SK-N-SH treated with all-trans-retinoic acid at 6 μM for 48 hours (cell line): ENCODE data around the gene MTARC2.
A peak's percentile ranks its signal among the peaks of the same experiment; 100 is the strongest.

Source experiments
- ATAC-seq: fragments of 200-7000 bp; cut with Tn5 transposase; 3 replicates; pipeline ENCODE4 v1.9.1; 2020; ENCODE audit warnings: mild to moderate bottlenecking, moderate library complexity
- ARNTL ChIP-seq: fragments of 450-650 bp; formaldehyde crosslinking; IDR thresholded peaks from 2 replicates; pipeline ENCODE4 v1.5.0; 2020; ENCODE audit warnings: low read depth, mild to moderate bottlenecking, moderate library complexity, borderline replicate concordance
- BACH2 ChIP-seq: fragments of 250-450 bp; sonication (Bioruptor Pico); IDR thresholded peaks from 2 replicates; pipeline ENCODE4 v1.9.0; 2021; ENCODE audit warnings: mild to moderate bottlenecking, borderline replicate concordance
- CREB5 ChIP-seq: fragments of 250-450 bp; sonication (Bioruptor Pico); IDR thresholded peaks from 2 replicates; pipeline ENCODE4 v1.5.1; 2020; ENCODE audit warnings: low read depth, mild to moderate bottlenecking, moderate library complexity
- CSDC2 ChIP-seq: fragments of 250-450 bp; sonication (Bioruptor Pico); IDR thresholded peaks from 2 replicates; pipeline ENCODE4 v1.5.0; 2020; ENCODE audit warnings: mild to moderate bottlenecking, moderate library complexity
- CSRNP3 ChIP-seq: fragments of 250-450 bp; sonication (Bioruptor Pico); IDR thresholded peaks from 2 replicates; pipeline ENCODE4 v1.5.1; 2021; ENCODE audit warnings: mild to moderate bottlenecking, moderate library complexity
- ESRRG ChIP-seq: fragments of 250-450 bp; sonication (Bioruptor Pico); IDR thresholded peaks from 2 replicates; pipeline ENCODE4 v1.6.1; 2021; ENCODE audit warnings: mild to moderate bottlenecking
- GLIS3 ChIP-seq: fragments of 250-450 bp; sonication (Bioruptor Pico); IDR thresholded peaks from 2 replicates; pipeline ENCODE4 v1.5.0; 2020; ENCODE audit warnings: mild to moderate bottlenecking, moderate library complexity
- ISL1 ChIP-seq: fragments of 250-450 bp; sonication (Bioruptor Pico); IDR thresholded peaks from 2 replicates; pipeline ENCODE4 v2.1.2; 2022; ENCODE audit warnings: mild to moderate bottlenecking, moderate library complexity
- OSR1 ChIP-seq: fragments of 250-450 bp; sonication (Bioruptor Pico); IDR thresholded peaks from 2 replicates; pipeline ENCODE4 v1.8.0; 2022; ENCODE audit warnings: moderate library complexity, mild to moderate bottlenecking, inconsistent platforms
- PATZ1 ChIP-seq: fragments of 250-450 bp; sonication (Bioruptor Pico); IDR thresholded peaks from 2 replicates; pipeline ENCODE4 v1.8.0; 2020; ENCODE audit warnings: mild to moderate bottlenecking, moderate library complexity, borderline replicate concordance
- PPARA ChIP-seq: fragments of 250-450 bp; sonication (Bioruptor Pico); IDR thresholded peaks from 2 replicates; pipeline ENCODE4 v1.5.0; 2020; ENCODE audit warnings: mild to moderate bottlenecking, borderline replicate concordance
- RARB ChIP-seq: fragments of 250-450 bp; sonication (Bioruptor Pico); IDR thresholded peaks from 2 replicates; pipeline ENCODE4 v1.8.0; 2021; ENCODE audit warnings: mild to moderate bottlenecking, moderate library complexity
- SNAI2 ChIP-seq: fragments of 250-450 bp; sonication (Bioruptor Pico); IDR thresholded peaks from 2 replicates; pipeline ENCODE4 v1.5.0; 2020; ENCODE audit warnings: mild to moderate bottlenecking, moderate library complexity
- TCF4 ChIP-seq: fragments of 250-450 bp; sonication (Bioruptor Pico); IDR thresholded peaks from 2 replicates; pipeline ENCODE4 v1.8.0; 2021; ENCODE audit warnings: mild to moderate bottlenecking, moderate library complexity, borderline replicate concordance
- TOX ChIP-seq: fragments of 250-450 bp; sonication (Bioruptor Pico); IDR thresholded peaks from 2 replicates; pipeline ENCODE4 v1.8.0; 2021; ENCODE audit warnings: mild to moderate bottlenecking, moderate library complexity, borderline replicate concordance
- TSHZ2 ChIP-seq: fragments of 250-450 bp; sonication (Bioruptor Pico); IDR thresholded peaks from 2 replicates; pipeline ENCODE4 v1.5.0; 2020; ENCODE audit warnings: mild to moderate bottlenecking, moderate library complexity
- ZC3H10 ChIP-seq: fragments of 250-450 bp; sonication (Bioruptor Pico); IDR thresholded peaks from 2 replicates; pipeline ENCODE4 v1.5.1; 2021; ENCODE audit warnings: mild to moderate bottlenecking, moderate library complexity
- ZFP3 ChIP-seq: fragments of 250-450 bp; sonication (Bioruptor Pico); IDR thresholded peaks from 2 replicates; pipeline ENCODE4 v1.5.0; 2020; ENCODE audit warnings: mild to moderate bottlenecking, moderate library complexity
- ZFP30 ChIP-seq: fragments of 450-650 bp; formaldehyde crosslinking; IDR thresholded peaks from 2 replicates; pipeline ENCODE4 v1.5.0; 2022; ENCODE audit warnings: mild to moderate bottlenecking, moderate library complexity
- ZNF565 ChIP-seq: fragments of 450-650 bp; formaldehyde crosslinking; conservative IDR thresholded peaks from 2 replicates; pipeline ENCODE4 v1.5.0; 2020; ENCODE audit warnings: low read depth, mild to moderate bottlenecking, moderate library complexity
- ZNF70 ChIP-seq: fragments of 450-650 bp; formaldehyde crosslinking; IDR thresholded peaks from 2 replicates; pipeline ENCODE4 v1.5.0; 2020; ENCODE audit warnings: mild to moderate bottlenecking, moderate library complexity
- ZNF8 ChIP-seq: fragments of 450-650 bp; formaldehyde crosslinking; IDR thresholded peaks from 2 replicates; pipeline ENCODE4 v1.5.0; 2020; ENCODE audit warnings: mild to moderate bottlenecking, moderate library complexity

MTARC2 gene

GRCh38 chr1:220748089-220748934, at the start of gene MTARC2:
MTARC2 (plus strand) TSS chr1:220748322; CDS start chr1:220748532, 210 bp downstream.
- 0 out of 2 replicates have a peak, but pooled peaks have one; percentile 49 for TF ChIP-seq CSDC2
- TF ChIP-seq ARNTL, result no peak
- peak; percentile 96 for ATAC-seq

GRCh38 chr1:220698607-220699016, 49.5 kb upstream of the MTARC2 start:
- TF ChIP-seq ZFP3, result no peak
- TF ChIP-seq ZNF70 (CRISPR knock-in tag), result no peak
- ATAC-seq, result no peak

- no peak for ATAC-seq
- TF ChIP-seq ESRRG (CRISPR knock-in tag), result no peak
- TF ChIP-seq ZFP3, result no peak
- no peak for TF ChIP-seq ZNF565 (CRISPR knock-in tag)
- no peak for TF ChIP-seq OSR1 (CRISPR knock-in tag)
- TF ChIP-seq ZC3H10, result no peak
- TF ChIP-seq BACH2 (CRISPR knock-in tag), result no peak
- no peak for TF ChIP-seq CSDC2
- no peak for TF ChIP-seq TSHZ2 (CRISPR knock-in tag)
- no peak for TF ChIP-seq TOX (CRISPR knock-in tag)
- TF ChIP-seq CREB5, result no peak
- no peak for TF ChIP-seq TCF4
- TF ChIP-seq GLIS3, result no peak
- TF ChIP-seq ZFP30 (CRISPR knock-in tag), result no peak
- no peak for TF ChIP-seq ARNTL
- TF ChIP-seq ZNF70 (CRISPR knock-in tag), result no peak
- TF ChIP-seq ISL1, result no peak
- TF ChIP-seq SNAI2, result no peak
- TF ChIP-seq ZNF8 (CRISPR knock-in tag), result no peak
- TF ChIP-seq RARB (CRISPR knock-in tag), result no peak
- no peak for TF ChIP-seq CSRNP3 (CRISPR knock-in tag)
Observed at GRCh38 chr1:220699044-220699443, 49.1 kb upstream of the MTARC2 start.

GRCh38 chr1:220700556-220701179, 47.5 kb upstream of the MTARC2 start:
- TF ChIP-seq ARNTL, result no peak
- TF ChIP-seq ZFP3, result no peak
- no peak for TF ChIP-seq SNAI2
- no peak for TF ChIP-seq PPARA (CRISPR knock-in tag)
- no peak for TF ChIP-seq TSHZ2 (CRISPR knock-in tag)
- TF ChIP-seq BACH2 (CRISPR knock-in tag), result no peak
- no peak for TF ChIP-seq GLIS3
- no peak for TF ChIP-seq PATZ1 (CRISPR knock-in tag)
- TF ChIP-seq ISL1, result no peak
- no peak for TF ChIP-seq ZFP30 (CRISPR knock-in tag)
- peak; percentile 55 for ATAC-seq
